SIG-M5 (cell line): ENCODE measurements around the gene ZNF398.

Experiments used
- DNase-seq: peaks from one replicate; lab custom pipeline; 2025; lab: John Stamatoyannopoulos, UW

ZNF398 gene

DNA sequence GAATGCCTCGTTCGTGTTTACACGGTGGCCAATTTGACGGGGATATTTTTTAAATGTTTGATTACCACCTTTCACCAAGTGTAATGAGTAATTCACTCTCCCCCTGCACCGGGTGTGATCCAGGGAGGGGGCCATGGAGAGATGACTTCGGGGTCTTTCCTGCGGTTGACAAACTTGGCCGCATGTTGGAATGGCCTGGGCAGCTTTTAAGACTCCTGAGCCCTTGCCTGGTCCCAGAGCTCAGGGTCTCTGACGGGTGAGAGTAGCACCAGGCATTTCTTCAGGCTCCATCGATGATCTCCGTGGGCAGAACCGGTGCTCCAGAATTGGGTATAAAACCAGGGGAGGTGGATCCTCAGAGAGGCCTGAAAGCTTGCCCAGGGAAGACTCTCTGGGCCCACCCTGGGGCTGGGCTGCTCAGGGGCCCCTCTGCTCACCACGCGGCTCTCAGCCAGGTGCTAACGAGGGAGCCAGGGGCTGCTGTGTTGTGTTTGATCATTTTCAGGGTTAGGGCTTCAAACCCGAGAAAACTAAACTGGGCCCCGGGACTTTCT, 49.0 kb downstream of the ZNF398 start:
- DNase-seq, result no peak

DNA sequence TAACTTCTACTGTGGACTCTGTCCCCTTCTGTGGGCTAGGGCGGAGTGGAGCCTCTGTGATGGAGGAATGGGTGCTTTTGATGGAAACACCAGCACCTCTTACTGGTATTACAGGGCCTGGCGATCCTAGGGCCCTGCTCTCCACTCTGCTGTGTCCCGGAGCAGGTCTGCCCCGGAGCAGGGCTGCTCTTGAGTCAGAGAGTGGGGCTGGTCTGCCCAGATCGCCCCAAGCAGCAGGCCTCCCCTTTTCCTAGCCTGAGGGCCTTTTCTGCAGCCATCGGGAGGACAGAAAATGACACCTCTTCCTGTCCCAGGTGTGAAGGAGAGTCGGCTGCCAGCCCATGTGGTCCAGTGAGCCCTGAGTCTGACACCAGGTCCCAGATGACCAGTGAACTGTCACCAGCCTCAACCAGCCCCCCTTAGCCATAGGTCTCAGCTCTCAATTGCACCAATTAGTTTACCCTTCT, 49.5 kb downstream of the ZNF398 start:
- no peak for DNase-seq

DNA sequence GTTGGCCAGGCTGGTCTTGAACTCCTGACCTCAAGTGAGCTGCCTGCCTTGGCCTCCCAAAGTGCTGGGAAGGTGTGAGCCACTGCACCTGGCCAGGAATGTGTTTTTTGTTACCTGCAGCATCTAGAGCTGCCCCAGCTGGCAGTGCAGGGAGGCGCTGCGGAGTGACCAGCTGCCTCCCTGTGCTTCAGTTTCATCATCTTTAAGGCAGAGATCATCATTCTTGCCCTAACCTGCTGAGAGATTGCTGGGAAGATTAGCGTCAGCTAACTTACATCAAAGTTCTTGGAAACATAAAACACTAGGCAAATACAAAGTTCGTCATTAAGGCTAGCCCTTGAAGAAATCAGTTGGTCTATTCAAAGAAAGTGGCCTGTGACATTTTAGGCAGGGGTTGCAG, 50.4 kb downstream of the ZNF398 start:
- DNase-seq, result no peak

DNA sequence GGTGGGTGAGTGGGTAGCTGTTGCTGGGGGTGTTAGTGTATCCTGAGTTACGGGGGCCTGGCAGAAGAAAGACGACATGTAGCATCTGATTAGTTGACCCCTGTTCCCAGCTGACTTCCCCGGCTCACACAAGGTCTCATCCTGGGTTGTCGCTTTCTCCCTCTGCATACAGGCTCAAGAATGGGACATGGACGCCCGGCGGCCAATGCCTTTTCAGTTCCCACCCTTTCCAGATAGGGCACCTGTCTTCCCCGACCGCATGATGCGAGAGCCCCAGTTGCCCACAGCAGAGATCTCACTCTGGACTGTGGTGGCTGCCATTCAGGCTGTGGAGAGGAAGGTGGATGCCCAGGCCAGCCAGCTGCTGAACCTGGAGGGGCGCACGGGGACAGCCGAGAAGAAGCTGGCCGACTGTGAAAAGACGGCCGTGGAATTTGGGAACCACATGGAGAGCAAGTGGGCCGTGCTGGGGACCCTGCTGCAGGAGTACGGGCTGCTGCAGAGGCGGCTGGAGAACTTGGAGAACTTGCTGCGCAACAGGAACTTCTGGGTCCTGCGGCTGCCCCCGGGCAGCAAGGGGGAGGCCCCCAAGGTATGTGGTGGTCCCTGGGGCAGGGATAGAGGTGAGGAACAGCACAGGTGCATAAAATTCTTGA, 51.0 kb downstream of the ZNF398 start:
- DNase-seq, result no peak

DNA sequence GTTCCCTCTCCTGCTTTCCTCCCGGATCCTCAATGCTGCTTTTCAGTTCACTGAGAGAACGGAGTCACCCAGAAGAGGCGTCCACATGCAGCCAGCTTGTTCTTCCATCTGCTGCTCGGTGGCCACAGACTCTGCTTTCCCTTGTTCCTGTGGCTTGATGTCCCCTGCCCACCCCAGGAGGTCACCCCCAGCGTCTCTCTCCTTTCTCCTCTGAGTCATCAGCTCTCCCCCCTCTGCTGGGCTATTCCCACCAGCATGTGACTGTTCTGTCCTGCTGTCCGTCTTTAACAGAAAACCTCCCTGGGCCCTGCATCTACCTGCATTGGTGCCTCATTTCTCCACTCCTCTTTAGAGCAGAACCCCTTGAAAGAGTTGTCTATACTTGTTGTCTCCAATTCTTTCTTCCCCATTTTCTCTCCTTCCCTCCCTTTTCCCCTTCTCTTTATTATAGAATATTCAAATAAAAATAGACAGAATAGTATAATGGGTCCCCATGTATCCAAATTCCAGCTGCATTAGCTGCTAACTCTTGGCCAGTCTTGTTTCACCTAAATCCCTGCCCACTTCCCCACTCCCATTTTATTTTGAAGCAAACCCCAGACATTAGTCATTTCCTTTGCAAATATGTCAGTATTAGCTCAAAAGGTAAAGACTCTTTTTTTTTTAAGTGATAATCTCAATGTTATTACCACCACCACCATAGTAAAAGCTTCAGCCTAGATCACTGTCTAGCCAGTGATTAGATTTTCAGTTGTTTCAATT, 52.2 kb downstream of the ZNF398 start:
- no peak for DNase-seq

DNA sequence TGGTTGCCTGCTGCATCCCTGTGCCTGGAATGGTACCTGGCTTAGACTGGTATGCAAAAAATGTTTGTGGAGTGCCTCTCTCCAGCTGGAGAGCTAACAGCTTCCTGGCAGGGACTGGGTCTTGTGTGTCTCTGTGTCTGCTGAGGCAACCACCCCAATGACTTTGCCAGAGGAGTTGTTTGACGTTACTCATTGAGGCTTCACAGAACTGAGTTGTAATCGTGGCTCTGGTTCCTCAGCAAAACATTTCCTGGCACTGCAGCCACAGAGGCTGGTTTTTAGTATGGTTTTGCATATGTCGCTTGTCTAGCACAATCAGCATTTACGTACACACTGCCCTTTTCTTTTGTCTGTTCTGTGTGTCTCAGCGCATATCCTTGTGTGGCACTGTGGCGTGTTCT, 55.6 kb downstream of the ZNF398 start:
- no peak for DNase-seq

DNA sequence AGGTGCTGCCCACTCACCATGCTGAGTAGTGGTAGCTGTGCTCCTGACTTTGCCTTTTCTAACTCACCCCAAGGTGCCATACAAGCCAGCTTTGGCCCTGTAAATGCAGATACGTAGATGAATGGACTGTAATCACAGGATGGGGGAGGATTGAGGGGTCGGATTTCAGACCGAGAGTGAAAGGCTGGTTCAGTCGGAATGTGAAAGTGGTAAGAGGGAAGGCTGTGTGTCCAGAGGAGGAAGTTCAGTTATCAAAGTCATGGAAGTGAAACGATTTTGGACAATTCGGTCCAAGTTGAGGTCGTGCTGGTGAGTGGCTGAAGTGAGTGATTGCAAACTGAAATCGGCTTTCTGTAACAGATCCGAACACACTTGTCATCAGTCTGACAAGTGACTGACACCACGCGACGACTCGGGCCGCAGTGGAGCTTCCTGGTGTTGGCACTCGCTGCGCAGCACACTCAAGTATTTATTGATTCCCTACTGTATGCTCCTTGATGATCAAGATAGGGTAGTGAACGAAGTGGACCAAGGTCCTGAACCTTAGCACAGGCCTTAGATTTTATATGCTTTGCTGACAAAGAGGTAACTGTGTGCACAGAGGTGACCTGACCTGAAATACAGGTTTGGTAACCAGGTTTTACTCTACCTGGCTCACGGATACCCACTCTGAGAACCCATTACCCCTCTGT, 58.6 kb downstream of the ZNF398 start:
- DNase-seq, result no peak

DNA sequence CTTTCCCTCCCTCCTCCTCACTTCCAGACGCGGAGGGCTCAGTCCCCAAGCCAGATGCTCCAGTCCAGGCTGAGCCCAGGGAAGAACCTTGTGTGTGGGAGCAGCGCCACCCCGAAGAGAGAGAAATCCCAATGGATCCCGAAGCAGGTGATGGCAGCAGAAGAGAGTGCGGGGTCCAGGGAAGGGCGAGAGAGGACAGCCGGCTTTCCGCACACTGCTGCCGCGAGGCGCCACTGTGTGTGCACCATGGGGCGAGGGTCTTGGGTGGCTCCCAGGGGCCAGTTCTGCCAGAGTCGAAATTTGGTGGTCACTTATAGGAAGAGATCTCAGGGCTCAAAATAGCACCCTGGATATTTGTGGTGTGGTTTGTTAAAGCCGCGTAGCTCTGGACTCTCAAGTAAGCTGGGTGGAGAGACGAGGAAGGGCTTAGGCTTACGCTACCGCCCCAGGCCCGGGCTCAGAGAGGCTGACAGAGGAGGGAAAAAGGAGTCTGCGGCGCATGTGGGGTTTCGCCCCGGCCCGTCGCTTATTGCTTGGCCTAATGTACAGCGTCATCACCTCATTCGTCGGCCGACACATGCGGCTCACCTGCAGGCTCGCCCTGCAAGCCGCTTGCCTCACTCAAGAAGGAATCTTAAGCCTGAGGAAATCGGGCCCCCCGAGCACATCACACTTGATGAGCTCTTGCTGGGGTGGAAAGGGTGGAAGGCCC, 60.2 kb downstream of the ZNF398 start:
- no peak for DNase-seq

DNA sequence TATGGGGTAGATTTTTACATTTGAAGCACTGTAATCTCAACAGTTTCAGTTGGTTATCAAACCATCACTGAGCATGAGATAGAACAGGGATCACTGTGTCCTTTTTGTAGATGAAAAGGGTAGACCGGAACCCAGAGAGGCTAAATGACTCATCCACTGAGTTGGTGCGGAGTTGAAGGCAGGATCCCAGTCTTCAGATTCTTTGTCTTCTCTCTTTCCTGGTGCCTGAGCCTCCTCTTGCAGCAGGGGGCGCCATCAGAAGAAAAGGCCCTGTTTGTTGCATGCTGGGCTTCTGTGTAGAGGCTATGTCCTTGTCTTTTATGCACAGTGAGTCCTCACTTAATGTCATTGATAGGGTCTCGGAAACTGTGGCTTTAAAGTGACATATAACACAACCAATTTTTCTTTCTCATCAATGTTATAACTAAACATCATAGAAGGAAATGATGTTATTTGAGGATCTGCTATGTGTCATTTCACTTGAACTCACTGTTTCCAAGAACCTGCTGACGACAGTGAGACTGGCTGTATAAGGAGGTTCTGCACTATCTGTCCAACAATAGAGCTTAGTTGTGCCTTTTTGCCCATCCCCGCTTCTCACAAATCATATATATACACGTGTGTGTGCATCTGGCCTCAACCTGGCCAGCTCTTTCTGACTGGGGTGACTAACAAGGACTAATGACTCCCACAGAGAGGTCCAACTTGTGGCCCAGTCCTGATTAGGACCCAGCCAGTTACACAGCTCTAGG, 62.4 kb downstream of the ZNF398 start:
- no peak for DNase-seq

DNA sequence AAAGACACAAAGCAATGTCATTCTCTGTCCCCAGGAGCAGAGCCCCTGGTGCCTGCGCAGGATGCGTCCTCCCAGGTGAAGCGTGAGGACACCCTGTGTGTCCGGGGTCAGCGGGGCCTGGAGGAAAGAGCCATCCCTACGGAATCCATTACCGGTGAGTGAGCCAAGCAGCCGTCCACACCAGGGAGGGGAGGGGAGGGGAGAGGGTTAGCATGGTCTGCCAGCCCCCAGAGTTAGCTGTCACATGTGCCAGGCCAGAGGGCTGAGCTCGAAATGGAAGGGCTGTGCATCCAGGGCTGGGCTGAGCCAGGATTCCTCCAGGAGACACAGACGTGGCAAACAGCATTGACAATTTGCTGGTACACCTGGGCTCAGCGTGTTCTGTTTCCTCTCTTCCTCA, 63.3 kb downstream of the ZNF398 start:
- no peak for DNase-seq

DNA sequence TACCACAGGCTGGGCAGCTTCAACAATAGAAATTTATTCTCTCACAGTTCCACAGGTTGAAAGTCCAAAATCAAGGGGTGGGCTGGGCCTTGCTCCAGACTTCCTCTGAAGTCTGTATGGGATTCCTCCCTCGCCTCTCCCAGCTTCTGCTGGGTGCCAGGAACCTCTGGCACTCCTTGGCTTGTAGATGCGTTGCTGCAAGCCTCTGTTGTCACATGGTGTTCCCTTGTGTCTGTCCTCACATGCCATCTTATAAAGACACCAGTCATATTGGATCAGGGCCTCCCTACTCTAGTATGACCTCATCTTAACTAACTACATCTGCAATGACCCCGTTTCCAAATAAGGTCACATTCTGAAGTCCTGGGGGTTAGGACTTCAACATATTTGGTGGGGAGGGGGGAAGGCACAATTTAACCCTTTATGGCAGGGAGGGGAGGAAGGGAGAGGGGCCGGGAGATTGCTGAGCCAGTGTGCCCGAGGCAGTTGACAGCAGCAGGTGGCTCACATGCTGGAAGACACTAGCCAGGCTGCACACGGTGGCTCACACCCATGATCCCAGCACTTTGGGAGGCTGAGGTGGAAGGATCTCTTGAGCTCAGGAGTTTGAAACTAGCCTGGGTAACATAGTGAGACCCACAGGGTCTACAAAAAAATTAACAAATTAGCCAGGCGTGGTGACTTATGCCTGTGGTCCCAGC, 66.9 kb downstream of the ZNF398 start:
- no peak for DNase-seq

DNA sequence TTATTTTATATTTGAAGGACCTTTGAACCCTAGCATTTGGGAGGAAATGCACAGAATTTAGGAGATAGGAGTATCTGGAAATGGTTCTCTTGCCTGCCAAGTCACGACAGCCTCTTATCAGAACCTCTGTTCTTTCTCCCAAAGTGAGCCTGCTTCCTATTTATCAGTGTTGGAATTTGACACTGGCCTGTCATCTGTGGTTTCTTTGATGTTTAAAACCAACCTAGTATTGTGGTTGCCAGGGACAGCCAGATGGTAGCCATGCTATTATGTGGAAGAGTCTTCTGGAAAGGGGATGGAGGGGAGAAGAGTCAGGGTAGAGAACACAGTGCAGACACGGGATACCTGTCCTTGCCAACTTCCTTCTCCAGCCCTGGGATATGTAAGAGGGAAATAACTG, 69.1 kb downstream of the ZNF398 start:
- no peak for DNase-seq

DNA sequence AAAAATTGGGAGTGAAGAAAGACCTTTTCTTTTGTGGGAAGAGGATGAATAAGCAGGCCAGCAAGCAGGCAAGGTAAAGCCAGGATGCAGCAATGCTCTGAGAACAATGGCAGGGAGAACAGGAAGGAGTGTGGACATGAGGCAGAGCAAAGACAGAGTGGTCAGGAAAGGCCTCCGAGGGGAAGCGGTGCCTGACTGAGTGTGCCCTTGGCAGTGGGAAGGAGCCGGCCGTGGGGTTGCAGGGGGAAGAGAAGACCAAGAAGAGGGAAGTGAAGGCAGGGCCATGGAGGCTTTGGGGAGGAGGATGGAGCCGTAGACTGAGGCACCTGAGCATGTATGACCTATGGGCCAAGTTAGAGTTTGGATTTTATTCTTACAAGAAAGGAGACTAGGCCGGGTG, 70.3 kb downstream of the ZNF398 start:
- DNase-seq, result no peak

DNA sequence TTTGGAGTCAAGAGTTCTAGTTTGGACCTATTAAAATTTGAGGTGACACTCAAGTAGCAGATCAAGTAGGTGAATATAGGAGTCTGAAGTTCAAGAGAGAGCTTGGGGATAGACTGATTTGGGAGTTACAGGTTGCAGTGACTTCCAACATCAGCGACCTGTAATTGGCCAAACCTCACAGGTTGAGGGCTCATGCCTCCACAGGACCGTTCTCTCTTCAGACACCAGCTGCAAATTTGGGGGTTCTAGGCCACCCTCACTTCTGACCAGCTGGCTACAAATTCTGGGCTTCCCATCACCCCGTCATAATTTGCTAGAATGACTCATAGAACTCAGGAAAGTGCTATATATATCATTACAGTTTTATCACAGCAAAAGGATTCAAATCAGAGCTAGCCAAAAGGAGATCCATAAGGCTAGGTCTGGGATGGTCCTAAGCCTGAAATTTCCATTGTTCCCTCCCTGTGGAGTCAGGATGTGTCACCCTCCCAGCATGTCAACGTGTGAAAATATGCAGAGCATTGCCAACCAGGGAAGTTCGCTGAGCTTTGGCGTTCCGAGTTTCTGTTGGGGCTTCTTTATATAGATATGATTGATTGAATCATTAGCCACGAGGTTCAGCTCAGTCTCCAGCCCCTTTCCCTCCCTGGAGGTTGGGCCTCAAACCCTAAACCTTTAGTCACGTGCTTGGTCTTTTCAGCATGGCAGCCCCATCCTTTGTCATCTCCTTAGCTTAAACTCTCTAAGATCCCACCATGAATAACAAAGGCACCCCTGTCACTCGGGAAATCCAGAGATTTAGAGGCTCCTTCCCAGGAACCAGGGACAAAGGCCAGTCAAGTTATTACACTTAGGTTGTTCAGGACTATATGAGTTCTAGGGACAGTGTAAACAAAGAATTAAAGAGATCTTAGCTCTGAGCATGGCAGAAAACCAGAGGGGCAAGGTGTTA, 71.5 kb downstream of the ZNF398 start:
- DNase-seq, result no peak

DNA sequence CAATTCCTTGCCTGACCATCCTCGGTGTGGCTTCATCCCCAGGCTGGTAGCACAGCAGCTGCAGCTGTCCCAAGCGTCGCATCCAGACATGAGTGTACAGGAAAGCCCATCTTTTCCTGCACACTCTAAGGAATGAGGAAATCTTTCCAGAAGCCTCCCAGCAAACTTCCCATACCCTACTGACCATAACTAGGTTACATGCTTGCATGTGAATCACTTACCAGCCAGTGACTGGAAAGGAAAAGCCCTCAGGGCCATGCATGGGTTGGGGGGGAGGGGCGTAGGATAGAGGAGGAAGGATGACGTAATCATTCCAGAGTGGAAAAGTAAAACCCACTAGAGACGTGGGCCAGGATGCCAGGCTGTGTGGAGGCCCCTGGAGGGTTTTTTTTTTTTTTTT, 73.3 kb downstream of the ZNF398 start:
- DNase-seq, result no peak

DNA sequence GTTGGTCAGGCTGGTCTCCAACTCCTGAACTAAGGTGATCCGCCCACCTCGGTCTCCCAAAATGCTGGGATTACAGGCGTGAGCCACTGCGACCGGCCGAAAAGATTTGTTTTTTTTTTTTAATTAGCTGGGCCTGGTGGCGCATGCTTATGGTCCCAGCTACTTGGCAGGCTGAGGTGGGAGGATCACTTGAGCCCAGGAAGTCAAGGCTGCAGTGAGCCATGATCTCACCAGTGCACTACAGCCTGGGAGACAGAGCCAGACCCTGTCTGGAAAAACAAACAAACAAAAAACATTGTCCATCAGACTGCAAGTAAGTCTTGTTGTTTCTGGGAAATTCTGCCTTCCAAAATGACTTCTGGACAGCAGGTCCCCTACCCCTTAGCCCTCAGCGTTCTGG, 75.9 kb downstream of the ZNF398 start:
- no peak for DNase-seq

DNA sequence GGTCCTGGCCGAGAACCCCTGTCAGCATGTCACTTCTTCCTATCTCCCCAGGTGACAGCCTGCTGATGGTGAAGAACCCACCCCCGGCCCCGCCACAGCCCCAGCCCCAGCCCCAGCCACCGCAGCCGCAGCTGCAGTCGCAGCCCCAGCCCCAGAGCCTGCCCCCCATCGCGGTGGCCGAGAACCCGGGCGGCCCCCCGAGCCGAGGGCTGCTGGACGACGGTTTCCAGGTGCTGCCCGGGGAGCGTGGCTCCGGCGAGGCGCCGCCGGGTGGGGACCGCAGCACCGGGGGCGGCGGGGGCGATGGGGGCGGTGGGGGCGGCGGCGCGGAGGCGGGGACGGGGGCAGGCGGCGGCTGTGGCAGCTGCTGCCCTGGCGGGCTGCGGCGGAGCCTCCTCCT, 76.5 kb downstream of the ZNF398 start:
- no peak for DNase-seq

DNA sequence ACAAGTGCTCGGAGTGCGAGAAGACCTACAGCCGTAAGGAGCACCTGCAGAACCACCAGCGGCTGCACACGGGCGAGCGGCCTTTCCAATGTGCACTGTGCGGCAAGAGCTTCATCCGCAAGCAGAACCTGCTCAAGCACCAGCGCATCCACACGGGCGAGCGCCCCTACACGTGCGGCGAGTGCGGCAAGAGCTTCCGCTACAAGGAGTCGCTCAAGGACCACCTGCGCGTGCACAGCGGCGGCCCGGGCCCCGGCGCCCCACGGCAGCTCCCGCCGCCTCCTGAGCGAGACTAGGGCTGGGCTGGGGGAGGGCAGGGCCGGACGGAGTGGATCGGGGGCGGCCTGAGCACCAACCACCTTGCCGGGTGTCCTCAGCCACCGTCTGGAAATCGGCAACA, 77.1 kb downstream of the ZNF398 start:
- no peak for DNase-seq

DNA sequence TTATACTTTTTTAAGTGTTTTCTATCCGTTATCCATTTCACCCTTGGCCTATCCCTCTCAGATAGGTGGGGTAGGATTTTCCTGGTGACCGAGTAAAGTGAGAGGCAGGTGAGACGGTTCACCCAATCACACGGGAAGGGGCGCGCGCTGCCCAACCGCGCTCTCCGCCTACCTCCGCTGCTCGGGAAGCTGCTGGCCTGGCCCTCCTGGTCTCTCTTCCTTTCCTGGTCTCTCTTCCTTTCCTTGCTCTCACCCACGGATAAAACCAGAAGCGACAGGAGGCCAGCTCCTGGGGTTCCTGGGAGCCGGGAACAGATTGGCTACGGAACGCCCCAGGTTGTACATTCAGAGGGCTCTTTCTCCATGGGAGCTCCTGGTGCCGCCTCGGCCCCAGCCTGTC, 77.9 kb downstream of the ZNF398 start:
- DNase-seq, result no peak

DNA sequence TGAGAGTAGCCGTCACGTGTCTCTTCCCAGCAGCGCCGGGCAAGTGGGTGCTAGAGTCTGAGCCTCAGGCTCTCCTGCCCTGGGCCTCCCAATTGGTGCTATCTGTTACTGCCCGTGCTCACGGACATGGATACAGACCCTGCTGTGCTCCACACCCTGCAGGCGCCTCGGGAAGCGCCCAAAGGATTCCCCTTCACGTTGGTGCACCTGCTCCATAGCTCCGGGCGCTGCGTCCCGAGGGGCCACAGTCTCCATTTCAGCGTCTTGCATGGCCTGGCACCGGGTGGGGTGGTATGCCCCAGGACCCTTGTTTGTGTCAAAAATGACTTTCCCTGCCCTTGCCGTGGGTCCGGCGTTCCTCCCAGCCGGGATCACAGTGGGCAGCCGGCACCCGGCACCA, 78.4 kb downstream of the ZNF398 start:
- no peak for DNase-seq
